Left colon (tissue), 2 donors: Measurements from ENCODE around the gene DYRK1A. TPM values are rescaled to one million over a fixed set of nuclear protein-coding genes. Genes with fewer than 3 reads are reported as not detected.

Source experiments
- ATAC-seq: fragments of 200-7000 bp; cut with Tn5 transposase; one replicate; pipeline ENCODE4 v1.9.1; 2020; ENCODE audit warnings: mild to moderate bottlenecking, moderate library complexity
- DNase-seq, 2 donors: peaks; one replicate each; pipeline ENCODE4 v3.0.0-alpha.2; 2020
- intact Hi-C, 2 donors: fragments of 100-400 bp; cut with DNase I in 1 of 2; cut with micrococcal nuclease in 1 of 2; formaldehyde crosslinking; loops; one replicate each; pipeline versions ENCODE4 v1.11.2 to v1.14.0; 2022; cut with DNase I, micrococcal nuclease
- total RNA-seq, 2 donors: library from RNA; stranded (reverse); fragmentation: NEBNext Ultra II Directional; extraction: Animal tissue kit (Norgen Biotek cat#: 25700); gene quantifications; one replicate each; pipeline ENCODE4 v1.2.1, GENCODE V29; 2021
- donor health status: DM: no; HTN: no; CAD: no.
- donor health status: DM: yes; HTN: yes; CAD: no.

The DYRK1A gene
- total RNA-seq, 2 donors from 2014 or later, result 62.0 to 62.1 TPM

DNA sequence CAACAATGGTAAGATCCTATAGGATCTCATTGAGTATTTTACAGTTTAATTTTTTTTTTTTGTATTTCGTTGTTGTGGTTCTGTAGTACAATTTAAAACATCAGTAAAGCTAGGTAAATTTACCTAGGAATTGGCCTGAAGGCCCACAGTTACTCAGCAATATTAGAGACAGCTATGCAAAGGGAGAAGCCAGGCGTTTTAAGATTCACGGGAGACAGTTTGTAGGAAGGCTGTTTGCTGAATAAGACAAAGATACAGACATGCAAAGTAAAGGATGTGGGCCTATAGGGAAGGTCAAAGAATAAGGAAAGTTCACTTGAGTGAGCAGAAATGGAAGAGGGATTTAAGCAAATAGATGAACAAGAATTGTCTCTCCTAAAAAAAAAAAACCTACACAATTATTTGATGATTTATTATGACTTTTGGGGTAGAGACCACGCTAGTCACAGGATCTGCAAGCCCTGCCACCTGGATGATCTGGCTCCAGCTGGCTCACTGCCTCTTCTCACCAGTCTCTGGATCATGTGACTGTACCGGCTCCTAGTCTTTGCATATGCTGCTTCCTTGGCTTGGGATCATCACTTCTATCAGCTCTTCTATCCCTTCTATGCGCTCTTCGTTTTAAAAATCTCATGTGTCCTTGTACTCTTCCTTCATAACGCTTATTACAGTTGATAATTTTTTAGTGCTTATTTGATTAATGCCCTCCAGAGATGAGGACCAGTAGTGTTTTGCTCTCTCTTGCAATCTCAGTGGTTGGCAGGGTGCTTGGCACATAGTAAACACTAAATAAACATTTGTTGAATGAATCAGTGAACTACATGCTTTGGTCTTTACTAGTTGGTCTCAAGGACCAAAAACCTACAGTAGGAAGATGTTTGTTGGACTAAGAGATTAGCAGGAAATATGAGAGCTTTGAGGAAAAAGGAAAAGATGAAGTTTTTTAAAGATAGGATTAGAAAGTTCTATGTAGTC lies 14.1 kb downstream of the DYRK1A start:
- peak; percentile 72 for ATAC-seq
- intact Hi-C loops, result no loop called here
- DNase-seq, result peak; percentile 23 to 31

DNA sequence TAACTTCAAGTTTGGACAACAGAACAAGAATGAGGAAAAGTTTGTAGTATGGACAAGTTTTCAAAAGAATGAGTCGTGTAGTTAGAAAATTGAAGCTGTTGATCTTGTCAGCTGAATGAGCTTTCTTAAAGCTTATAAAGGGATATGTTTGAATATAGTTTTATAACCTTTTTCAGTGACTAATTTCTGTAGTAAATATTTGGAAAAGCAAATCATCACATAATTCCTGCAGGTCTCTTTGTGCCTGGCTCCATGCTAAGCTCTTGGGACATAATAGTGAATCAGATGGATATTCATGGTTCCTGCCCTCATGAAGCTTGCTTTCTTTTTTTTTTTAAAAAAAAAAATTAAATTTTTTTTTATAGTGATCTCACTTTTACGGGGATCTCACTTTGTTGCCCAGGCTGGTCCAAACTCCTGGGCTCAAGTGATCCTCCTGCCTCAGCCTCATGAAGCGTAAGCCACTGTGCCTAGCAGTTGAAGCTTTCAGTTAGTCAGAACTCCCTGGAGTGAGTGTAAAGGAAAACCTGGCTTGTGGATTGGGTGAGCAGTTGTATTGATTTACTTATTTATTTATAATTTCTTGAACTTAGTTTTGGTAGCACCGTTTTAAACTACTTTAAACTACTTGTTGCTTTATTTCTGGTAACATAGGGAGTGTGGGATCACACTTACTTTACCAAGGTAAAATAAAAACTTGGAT lies 15.5 kb downstream of the DYRK1A start:
- intact Hi-C loops, result no loop called here
- no peak for DNase-seq

DNA sequence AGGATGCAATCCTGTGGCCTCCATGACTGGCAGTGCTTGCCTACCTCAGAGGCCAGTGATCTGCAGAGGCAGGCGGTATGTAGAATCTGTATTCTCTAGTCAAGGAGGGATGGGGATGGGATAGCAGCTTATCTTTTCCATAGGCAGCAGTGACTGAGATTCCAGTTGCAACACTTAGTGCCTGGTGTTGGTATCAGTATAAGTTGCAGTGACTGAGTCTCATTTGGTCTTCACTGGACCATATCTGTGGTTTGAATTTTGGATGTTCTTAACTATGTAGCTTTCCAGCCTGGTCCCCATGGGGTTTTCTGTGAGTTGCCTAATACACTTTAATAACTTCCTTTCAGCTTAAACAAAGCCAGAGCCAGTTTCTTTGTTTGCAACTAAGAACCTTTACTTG lies 16.5 kb downstream of the DYRK1A start:
- intact Hi-C loops, result no loop called here
- DNase-seq (no peak), ATAC-seq (no peak)

More for the DNA sequence above, 15.5 kb downstream of the DYRK1A start:
- no peak for ATAC-seq

DNA sequence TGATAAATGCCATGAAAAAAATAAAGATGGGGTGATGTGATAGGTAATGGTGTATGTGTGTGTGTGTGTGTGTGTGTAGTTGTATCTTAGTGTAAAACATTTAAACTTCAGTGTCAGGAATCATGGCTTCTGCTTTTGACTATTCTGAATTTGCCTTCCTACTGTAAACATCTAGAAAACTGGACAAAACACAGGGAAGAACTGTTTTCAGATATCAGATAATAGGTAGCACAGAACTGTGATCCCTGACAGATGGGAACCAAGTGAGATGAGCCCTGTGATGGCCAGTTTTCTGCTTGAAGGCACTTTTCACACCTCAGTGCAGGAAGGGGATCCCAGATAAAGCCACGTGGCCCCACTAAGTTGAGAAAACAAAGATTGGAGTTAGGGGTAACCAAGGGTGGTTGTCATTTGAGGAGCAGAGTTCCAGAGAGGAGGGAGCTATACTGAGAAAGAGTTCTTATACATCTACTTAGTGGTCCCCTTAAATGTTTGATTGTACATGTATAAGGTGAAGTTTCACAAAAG lies 17.3 kb downstream of the DYRK1A start:
- DNase-seq (no peak), ATAC-seq (no peak)
- intact Hi-C loops, result no loop called here

DNA sequence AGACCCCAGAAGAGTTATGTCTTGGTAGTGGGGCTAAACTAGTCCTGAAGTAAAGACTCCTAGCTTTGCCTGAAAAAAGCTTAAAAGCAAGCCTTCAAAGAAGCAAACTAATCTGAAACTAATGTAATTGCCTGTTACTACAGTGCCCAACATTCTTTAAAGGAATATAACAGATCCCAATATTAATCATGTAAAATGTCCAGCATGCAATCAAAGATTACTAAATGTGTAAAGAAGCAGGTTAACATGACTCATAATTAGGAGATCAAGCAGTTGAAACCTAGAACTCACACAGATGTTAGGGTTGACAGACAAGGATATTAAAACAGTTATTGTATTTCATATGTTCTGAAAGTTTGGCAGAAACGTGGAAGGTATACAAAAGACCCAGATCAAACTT lies 17.8 kb downstream of the DYRK1A start:
- intact Hi-C loops, result no loop called here
- DNase-seq (no peak), ATAC-seq (no peak)

DNA sequence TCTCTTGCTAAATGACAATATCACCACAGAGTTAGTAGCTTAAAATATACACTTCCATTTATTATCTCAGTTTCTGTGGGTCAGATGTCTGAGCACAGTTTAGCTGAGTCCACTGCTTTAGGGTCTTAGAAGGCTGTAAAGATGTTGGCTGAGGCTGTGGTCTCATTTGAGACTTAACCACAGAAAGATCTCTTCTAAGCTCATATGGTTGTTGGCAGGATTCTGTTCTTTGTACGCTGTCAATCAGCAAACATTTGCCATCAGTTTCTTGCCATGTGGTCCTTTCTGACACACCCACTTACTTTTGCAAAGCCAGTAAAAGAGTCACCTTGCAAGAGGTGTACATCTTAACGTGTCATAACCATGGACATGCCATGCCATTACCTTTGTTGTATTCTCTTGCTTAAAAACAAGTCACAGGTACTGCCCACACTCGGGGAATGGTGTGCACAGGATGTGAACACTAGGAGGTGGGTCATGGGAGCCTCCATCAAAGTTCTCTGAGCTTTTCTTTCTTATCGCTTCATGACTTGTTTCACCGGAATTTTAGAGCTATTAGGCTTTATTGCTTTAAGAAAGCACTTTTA lies 18.7 kb downstream of the DYRK1A start:
- no peak for ATAC-seq
- intact Hi-C loops, result no loop called here
- DNase-seq, result no peak

DNA sequence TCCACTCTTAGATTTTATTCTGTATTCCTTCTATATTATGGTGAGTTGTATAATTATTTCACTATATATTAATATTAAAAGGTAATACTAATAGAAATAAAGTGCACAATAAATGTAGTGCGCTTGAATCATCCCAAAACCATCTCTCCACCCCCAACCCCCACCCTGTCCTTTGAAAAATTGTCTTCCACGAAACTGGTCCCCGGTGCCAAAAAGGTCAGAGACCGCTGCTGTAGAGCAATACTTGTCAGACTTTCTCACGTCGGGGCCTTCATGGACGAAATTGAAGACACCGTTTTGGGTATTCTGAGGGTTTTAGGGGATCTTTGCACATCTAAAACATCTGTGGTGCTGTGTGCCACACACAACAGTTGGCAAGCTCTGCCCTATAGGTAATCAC lies 19.6 kb downstream of the DYRK1A start:
- intact Hi-C loops, result no loop called here
- ATAC-seq (no peak), DNase-seq (no peak)

DNA sequence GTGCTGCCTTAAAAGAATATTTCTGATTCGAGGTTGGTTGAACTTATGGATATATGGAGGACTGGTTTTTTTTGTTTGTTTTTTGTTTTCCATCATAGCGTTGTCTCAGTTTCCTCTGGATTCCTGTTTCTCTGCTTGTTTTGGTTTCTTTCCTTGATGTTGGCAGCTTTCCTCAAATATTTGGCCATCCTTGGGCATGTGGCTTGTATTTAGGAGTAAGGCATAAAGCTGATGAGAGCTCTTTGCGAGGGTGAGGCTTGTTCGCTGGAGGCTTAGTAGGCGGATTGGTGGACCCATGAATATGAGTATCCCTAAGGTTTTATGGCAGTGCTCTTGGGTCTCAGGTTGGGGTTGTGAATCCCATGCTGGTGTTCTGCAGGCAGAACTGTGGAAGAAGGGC lies 22.9 kb downstream of the DYRK1A start:
- ATAC-seq, result no peak
- intact Hi-C loops, result no loop called here
- DNase-seq, result no peak

DNA sequence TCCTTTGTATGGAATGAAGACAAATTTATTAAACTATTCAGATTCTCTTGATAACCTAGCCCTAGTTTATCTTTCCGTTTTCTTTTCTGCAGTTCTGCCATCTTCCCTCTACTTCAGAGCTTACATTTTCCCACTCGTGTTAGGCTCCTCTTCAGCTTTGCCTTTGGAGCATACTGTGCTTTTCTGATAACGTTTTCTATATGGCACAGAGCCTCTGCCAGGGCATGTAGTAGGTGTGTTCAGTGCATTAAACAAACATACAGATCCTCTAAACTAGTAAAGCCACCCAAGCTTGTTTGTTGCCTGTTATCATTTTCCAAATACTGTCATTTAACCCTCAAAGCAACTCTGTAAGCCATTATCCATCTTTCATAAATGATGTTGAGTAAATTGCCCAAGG lies 25.1 kb downstream of the DYRK1A start:
- DNase-seq (no peak), ATAC-seq (no peak)
- intact Hi-C loops, result no loop called here

DNA sequence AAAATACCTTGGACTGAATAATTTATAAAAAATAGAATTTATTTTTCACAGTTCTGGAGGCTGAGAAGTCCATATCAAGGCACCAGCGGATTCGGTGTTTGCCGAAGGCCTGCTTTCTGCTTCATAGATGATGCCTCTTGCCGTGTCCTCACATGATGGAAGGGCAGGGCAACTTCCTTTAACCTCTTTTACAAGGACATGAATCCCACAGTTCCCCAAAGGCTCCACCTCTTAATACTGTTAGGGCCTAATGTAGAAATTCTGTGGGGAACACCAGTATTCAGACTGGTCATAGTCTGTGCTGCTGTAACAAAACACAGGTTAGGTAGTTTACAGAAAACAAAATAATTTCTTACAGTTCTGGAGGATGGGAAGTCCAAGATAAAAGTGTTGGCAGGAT lies 25.9 kb downstream of the DYRK1A start:
- ATAC-seq (no peak), DNase-seq (no peak)
- intact Hi-C loops, result no loop called here

DNA sequence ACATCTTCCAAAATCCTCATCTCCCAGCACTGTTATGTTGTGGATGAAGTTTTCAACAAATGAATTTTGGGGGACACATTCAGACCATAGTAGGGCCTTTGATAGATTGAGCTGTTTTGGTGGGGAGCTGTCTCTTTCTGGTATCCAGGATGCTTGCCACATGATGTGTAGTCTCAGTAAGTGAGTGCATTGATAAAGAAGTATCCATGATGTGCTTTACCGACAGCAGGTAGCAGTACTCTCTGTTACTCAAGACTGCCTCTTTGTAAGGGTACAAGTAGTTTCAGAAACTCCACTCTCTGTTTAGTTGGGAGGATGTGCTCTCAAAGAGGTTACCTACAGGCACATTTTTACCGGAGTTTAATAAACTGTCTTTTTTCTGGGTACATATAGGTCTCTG lies 26.5 kb downstream of the DYRK1A start:
- intact Hi-C loops, result no loop called here
- DNase-seq, result no peak
- ATAC-seq, result no peak

DNA sequence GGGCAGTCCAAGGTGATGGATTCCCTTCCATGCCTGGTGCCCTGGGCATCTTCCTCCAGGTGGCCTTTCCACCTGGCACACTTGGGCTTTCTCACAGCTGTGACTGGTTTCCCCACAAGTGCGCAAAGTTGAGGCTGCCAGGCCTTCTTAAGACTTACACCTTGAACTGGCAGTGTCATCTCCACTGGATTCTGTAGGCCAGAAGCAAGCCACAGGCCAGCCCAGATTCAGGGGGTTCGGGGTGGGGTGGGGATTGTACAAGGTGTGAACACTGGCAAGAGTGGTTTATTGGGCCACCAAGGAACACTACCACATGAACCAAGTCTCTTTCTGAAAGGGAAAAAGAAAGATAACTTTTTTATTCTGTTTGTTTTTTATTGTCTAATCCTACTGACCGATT lies 27.2 kb downstream of the DYRK1A start:
- no peak for DNase-seq
- intact Hi-C loops, result no loop called here
- ATAC-seq, result no peak

DNA sequence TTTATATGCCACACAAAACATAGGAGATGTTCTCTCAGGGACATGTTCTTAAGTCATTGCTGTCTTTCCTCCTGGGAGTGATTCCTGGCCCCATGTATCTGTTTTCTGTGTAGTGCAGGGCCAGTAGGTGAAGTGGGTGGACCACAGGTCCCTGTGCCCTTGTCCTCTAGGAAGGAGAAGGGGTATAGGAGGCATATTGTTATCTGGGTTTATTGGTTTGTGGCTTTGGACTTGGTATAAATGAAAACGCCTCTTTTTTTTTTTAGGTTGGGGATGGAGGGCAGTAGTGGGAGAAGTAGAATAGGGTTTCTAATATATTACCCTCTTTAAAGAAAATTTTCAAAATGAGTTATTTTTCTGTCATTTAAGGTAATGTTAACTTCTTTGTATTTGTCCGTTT lies 29.4 kb downstream of the DYRK1A start:
- ATAC-seq (no peak), DNase-seq (no peak)
- intact Hi-C loops, result no loop called here

DNA sequence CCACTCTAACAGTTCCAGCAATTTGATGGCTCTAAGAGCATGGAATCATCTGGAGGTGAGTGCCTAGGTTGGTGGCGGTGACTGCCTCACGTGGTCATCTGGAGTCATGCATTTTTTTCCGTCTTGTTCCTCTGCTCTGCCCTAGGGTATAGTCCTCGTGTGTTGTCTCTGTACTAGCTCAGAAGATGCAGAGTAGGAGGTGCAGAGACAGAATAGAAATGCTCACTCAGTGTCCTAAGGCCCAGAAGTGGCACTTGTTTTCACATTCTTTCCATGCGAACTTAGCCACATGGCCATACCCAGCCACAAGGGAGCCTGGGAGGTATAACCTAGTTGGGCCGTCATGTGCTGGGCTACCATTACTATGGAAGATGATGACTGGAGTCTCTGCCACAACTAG lies 30.3 kb downstream of the DYRK1A start:
- intact Hi-C loops, result no loop called here
- DNase-seq (no peak), ATAC-seq (no peak)

DNA sequence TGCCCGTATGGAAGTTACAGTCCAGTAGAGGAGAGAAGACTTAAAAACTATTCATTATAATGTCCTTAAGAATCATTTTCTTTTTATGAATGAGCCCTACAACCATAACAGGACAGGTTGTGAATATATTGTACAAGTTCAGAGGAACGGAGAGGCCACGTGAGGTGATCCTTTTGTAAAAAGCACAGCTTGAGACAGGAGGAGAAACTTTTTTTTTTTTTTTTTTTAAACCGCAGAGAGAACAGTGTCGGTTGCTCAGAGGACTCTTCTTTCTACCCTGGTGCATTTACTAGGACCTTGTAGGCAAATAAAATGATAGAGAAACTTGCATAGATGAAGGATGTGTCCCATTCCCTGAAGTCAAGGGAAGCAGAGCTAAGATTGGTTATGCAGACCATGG lies 32.1 kb downstream of the DYRK1A start:
- DNase-seq (no peak), ATAC-seq (no peak)
- intact Hi-C loops, result no loop called here

DNA sequence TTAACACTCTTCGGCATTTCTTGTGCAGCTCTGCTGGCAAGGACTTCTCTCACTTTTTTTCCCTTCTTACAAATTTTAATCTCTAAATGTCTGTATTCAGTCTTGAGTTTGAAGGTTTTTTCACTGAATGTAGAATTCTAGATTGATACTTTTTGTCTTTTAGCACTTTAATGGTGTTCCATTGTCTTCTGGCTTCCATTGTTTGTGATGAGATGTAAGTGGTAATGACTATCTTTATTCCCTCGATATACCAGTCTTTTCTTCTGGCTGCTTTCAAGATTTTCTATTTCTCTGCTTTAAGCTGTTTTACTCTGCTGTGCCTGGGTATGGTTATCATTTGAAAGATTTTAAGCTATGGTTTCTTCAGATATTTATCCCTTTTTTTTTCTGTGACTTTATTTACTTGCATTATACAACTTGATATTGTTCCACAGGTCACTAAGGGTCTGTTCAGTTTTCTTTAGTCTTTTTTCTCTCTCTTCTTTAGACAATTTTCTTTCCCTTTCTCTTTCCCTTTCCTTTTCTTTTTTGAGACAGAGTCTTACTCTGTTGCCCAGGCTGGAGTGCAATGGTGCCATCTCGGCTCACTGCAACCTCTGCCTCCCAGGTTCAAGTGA lies 35.8 kb downstream of the DYRK1A start:
- intact Hi-C loops, result no loop called here
- DNase-seq (no peak), ATAC-seq (no peak)

DNA sequence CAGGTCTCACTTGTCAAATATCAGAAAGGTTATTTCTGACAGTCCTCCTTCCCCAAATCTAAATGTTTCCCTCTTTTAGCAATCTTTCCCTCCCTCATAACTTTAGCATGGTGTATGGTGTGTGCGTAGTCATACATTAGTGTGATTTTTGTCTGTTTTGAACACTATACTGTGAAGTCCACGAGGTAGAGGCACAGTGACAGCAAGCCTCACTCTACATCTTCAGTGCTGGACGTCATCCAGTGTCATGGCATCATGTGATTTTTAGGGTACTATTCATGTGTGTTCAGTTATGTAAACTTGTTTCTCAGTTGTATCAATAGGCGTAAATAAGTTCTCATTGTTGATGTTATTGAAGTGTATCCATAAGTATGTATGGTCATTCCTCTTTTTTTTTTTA lies 39.1 kb downstream of the DYRK1A start:
- intact Hi-C loops, result no loop called here
- DNase-seq (no peak), ATAC-seq (no peak)

DNA sequence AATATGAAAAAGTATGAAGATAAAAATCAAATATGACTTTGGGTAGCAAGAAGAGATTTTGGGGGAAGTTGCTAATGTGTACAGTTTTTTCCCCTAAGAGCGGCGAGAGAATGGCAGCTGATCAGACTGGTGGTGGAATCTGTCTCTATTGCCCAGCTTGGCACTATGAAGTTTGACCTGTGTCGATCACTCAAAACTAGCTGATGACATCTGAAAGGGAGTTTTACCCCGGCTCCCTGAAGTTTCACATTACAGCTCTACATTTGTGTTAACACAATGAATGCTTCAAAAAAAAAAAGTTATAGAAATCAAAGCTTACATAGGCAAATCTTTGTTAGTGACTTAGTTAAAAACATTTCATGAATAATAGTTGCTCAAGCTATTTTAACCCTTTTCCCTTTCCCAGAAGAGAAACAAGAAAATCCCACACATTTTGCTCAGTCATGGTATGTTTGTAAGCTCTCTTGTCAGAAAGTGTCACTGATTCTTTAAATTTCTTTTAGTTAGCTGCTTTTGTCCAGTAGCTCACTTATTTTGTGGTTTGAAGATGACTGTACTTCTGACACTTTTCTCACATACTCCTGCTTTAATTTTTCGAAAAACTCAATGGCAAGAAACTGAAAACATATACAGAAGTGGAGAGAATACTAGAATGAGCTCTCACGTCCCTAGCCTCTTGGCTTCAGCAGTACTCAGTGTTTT lies 41.3 kb downstream of the DYRK1A start:
- intact Hi-C loops, result no loop called here
- no peak for ATAC-seq

More for the DNA sequence above, 41.3 kb downstream of the DYRK1A start:
- no peak for DNase-seq
